GM21619 (cell line): ENCODE measurements around the gene STAC3.
"Not testable (repeated sequence)": the region's sequence is repeated elsewhere in the genome, so short reads cannot be mapped to it uniquely, and the experiment has no call there.

Experiments
- ATAC-seq: cut with Tn5 transposase; IDR thresholded peaks from one replicate; pipeline ENCODE4 v1.9.1; 2021; ENCODE audit not compliant: unreplicated experiment

Gene STAC3

GRCh38 chr12:57250956-57251355 is at the start of gene STAC3:
STAC3 (minus strand) TSS chr12:57251187; CDS start chr12:57249636, 1,551 bp downstream.
- no peak for ATAC-seq

- ATAC-seq = no peak
These were observed 48.6 kb upstream of the STAC3 start for GRCh38 chr12:57299514-57300016.

- ATAC-seq = no peak
These were observed 45.3 kb upstream of the STAC3 start for GRCh38 chr12:57296291-57296690.

DNA sequence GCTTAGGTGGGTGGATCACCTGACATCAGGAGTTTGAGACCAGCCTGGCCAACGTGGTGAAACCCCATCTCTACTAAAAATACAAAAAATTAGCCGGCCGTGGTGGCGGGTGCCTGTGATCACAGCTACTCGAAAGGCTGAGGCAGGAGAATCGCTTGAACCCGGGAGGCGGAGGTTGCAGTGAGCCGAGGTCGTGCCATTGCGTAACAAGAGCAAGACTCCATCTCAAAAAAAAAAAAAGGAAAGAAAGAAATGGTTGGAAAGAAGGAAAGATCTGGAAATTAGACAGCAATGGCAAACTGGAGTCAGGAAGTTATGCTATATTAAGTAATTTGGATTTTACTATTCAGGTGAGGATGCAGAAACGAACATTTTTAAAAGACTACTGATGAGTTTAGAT is 31.1 kb upstream of the STAC3 start:
- not testable (repeated sequence) for ATAC-seq

DNA sequence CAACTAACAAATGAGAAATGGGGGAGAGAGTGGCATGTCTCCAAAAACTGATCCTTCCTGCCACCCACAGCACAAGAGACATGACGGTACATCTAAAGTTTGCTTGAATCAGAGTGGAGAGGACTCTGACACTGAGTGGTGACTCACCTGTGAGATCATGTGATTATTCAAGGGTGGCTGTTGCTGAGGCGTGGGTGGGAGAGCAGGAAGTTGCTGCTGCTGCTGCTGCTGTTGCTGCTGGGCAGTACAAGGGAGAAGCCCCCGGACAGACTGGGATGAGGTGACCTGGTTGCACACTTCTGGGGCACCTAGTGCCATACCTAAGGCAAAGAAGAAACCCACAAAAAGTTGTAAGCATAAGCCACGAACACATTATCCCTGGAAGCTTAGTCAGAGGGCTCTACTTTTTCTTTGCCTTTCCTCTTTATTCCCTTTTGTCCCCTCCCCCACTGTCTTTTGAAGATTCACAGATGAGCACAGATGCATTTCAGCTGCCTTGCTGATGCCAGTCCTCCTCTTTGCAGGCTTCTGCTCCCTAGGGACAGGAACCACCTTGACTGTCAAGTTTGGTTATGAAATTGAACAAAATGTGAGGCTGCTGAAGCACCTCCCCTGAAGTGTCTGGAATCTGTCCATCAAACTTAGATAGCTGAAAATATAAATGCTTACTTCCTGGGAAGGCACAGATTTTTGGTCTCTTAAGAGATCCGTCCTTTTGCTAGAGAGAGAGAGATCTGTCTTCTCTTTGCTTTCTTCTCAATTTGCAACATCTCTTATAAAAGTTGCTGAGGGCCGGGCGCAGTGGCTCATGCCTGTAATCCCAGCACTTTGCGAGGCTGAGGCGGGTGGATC is 29.4 kb upstream of the STAC3 start:
- peak; percentile 92 for ATAC-seq

DNA sequence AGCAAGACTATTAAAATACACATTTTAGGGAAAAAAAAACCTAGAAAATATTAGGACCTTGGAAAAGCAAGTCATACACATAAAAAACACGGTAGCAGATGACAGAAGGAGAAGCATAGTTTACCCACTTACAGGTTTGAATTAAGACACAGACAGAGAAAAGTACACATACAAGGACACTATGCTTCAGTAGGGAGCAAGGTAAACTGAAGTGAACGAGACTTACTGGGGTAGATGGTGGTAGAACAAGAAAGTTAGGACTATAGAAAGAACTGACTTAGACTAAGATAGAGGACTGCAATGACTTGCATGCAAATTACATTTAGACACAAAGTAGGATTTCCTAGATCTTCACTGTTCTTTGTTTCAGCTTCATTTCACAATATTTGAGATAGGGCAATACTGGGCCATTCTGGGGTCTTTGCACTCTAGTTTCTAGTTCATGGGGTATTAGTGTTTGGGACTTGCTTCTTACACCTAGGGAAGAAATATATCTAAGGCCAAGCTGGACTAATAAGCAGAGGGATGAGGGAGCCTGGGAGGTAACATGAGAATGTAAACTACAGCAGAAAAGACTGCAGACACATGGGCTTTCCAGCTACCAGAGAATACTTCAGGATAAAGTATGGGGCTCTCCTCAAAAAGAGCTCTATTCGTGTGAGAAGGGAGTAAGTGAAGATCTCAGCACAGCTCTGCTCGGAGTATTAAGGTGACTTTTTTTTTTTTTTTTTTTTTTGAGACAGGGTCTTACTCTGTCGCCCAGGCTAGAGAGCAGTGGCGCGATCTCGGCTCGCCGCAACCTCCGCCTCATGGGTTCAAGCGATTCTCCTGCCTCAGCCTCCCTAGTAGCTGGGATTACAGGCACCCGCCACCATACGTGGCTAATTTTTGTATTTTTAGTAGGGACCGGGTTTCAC is 27.7 kb upstream of the STAC3 start:
- ATAC-seq = no peak

- ATAC-seq = no peak
These were observed 26.1 kb upstream of the STAC3 start for GRCh38 chr12:57276935-57277563.

GRCh38 chr12:57276233-57276632 is 25.2 kb upstream of the STAC3 start:
- ATAC-seq = not testable (repeated sequence)

GRCh38 chr12:57273516-57273915 is 22.5 kb upstream of the STAC3 start:
- no peak for ATAC-seq

DNA sequence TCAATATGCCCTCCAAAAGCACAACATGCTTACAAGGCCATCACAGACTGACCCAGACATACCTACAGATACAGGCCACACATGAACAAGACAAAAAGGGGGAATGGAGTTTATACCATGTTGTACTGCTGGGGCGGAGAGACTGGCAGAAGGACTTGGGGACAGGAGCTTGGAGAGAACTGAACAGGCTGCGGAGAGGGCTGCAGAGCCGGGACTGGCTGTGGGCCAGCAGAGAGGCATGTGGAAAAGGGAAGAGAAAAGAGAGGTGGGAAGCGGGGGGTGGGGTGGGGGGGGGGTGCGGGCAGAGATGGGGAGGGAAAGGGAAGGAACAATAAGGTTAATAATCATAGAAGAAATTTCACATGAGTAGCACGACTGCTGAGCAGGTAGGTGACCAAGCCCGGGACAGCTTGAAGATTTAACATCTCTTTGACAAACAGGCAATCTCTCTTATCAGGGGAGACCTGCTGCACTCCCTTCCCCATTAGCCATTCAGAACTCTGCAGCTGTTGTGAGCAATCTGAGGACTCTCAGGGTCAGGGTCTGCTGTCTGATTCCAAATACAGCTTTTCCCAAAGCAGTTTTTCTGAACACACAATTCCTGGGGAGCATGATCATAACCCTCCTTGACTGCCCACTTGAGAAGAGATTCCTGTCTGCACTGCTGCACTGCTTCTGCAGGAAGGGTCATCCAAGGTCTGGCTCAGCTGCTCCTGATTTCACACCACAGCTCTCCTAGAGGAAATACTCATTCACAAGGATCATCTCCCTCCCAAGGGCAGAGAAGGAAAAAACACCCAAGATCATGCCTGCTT is 21.6 kb upstream of the STAC3 start:
- ATAC-seq = no peak

DNA sequence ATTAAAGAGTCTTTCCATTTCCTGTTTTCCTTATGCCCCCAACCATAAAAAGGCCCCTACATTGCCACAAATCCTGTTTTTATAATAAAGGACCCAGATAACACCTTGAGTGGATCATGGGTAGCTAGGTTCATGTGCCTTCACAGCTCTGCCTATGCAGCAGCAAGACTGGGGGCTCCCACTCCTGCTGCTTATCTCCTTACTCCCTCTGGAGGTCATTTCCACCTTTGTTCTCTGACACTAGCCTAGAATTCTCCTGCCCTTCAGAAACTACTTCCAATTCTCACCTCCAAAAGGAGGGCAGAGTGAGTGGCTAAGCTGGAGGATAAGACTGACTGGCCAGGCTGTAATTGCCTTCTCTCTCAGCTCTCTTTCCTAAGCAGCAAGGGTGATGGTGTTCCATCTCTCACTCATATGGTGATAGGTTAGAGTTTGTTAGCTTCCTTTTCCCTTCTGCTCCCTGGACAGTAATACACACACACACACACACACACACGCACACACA is 20.0 kb upstream of the STAC3 start:
- ATAC-seq = no peak

DNA sequence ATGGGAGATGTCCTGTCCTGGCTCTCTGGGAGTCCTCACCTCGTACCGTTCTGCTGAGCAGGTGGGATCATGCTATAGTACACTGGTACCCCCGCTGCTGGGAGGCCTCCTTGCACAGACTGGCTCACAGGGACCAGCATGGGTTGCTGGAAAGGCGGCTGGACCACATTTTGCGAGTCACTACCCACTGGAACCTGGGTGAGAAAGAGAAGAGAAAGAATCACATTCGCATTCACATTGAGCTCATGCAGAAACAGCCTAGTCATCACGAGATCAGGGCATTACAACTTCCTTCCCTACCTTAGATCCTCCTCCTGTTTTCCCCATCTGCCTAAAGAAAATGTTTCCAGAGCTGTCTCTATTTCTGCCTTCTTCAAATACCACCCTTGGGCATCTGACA is 17.3 kb upstream of the STAC3 start:
- ATAC-seq = no peak

DNA sequence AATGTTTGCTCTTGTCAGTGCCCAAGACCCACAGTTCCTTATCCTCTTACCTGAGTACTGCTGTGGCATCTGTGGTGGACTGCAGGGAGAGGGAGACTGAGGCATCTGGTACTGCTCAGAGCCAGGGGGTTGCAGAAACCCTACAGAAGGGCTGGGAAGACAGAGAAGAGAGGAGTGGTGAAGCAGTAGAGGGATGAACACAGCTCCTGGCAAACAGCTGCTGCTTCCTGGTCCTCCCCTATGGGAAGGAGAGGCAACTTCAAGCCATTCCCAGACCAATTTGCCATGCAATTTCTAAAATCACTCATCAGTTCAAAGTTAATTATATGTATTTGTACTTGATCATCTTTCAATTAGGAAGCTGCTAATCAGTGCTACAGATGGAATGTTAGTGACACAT is 15.7 kb upstream of the STAC3 start:
- no peak for ATAC-seq

GRCh38 chr12:57263096-57263495 is 12.1 kb upstream of the STAC3 start:
- no peak for ATAC-seq

DNA sequence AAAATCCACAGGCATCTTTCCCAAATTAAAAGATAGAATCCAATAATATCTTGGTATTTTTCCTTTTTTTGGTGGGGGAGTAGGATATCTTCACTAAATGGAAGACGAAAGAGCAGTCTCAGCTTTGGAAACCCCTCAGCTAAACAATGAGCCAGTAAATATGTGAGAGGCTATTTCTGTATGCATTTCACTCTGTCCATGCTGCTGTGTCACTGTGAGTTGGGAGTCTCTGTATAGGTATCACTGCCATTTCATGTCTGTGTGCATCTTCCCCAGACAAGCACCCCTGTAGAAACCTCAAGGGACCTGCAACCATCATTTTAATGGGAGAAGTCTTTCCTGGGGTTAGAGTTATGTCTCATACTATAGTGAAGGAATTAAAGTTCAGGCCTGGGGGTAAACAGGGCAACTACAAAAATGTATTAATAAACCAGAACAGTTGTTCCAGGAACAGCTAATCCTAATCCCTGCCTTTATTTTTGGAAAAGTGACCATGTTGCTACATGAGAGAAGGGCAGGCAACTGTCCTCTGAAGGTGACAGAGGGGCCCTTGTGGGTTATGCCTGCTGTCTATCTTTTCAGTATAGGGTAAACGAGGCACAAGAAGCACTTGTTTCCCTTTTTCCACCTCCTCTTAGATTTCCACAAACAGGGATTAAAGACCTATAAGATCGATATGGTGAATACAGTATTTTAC is 11.3 kb upstream of the STAC3 start:
- ATAC-seq = no peak

DNA sequence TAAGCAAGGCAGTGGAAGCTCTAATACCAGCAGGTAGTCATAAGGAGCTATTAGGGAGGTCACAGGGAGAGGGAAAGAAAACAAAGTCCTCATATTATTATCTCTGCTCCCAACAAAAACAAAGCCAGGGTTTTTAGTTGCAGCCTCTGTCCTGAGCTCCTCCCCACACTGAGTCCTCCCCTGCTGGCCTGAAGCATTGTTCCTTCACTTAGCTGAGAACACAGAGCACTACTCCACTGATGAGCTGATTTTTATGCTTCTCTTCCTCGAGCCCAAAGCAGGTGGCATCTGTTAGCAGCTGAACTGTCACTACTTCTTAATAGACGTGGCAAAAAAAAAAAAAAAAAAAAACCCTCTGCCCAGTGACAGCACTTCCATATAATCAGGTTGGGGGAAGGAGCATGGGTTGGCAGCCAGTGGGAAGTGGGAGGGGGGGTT is 10.5 kb upstream of the STAC3 start:
- ATAC-seq = no peak

- no peak for ATAC-seq
These were observed 9.4 kb upstream of the STAC3 start for GRCh38 chr12:57260366-57260765.

DNA sequence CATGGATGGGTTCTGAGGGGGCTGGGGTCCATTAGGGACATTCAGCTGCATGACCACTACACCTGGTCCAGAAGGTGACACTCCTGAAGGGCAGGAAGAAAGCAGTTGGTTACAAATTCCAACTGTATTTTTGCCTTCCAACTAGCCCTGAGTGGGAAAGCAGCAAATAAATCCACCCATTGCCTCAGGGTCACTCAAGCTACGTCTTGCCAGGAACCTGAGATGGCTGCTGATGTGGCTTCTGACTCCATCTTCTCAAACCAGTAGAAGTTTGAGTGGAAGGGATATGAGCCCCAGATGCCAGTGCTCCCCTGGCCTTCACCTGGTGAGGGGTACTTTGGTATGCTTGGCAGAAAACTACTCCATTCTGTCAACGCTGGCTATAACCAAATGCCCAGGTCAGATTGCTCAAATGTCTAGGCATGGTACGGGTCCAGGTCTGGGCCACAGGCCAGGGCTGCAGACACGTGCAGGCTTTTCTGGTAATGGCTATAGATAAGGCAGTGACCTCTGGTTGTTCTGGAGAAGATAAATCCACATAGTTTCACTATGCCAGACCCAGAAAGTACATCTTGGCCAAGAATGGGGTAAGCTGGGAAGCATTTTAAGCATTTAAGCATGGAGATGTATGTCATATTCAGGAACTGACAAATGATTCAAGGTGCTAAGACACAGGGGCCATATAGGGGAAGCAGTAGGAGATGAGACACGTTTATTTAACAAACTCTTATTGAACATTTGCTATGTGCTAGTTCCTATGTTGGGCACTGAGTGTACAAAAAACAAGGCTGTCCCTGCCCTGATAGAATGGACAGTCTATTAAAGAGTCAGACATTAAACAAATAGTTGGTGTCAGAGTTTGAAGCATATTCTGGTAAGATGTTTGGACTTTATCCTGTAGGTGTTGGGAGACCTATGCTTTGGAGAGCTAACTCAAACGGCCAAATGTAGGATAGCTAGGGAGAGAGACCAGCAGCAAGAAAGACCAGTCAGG is 8.3 kb upstream of the STAC3 start:
- ATAC-seq = no peak
